ENCODE data around the gene PRKCH.
A peak's percentile ranks its signal among the peaks of the same experiment; 100 is the strongest.

Gene PRKCH

DNA sequence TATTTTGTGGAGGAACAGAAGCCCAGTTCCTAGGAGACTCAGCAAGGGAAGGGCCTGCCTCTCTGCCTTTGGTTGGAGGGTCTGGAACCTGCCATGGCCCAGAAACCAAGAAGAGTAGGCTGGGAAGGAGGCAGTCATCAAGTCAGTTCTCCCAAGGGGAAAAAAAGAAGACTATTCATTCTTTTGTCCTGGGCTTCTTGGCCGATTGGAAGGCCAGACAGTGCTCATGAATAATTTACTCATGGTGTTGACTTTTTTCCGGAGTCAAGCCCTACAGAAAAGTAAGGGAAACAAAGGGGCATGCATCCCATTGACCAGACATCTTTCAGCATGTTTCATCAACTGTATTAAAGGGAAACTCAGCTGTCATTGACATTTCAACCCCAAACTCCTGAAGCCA is 168.1 kb downstream of the PRKCH start:
- DNase-seq (no peak), ATAC-seq (ENCODE audit: insufficient read depth, low read depth) (no peak)
- Histone ChIP-seq H2AFZ (ENCODE audit: low read depth, low read length) (no peak overlapping the region), H3K4me1 (ENCODE audit: insufficient read depth, low read length) (no peaks in the 10 kb centered on the region), H3K27me3 (ENCODE audit: insufficient read depth, low read length, poor library complexity) (no peaks in the 10 kb centered on the region), H3K4me3 (ENCODE audit: low read depth in 1 of 2, low read length in 2 of 2) (no peak overlapping the region), H3K4me2 (ENCODE audit: insufficient read depth, low read length) (no peak overlapping the region), H3K9me3 (ENCODE audit: insufficient read depth, low read length, severe bottlenecking) (no peaks in the 10 kb centered on the region), H3K9ac (ENCODE audit: low read depth, low read length) (no peak overlapping the region), H4K20me1 (ENCODE audit: insufficient read depth, low read length) (no peaks in the 10 kb centered on the region), H3K79me2 (ENCODE audit: insufficient read depth, low read length) (no peaks in the 10 kb centered on the region), H3K36me3 (ENCODE audit: insufficient read depth, low read length) (peaks cover 94% of the 10 kb centered on the region), H3K27ac (ENCODE audit: low read length) (no peak overlapping the region)
- no peak for TF ChIP-seq EZH2 (IDR thresholded peaks at IDR 0.05; ENCODE audit: borderline replicate concordance, low read depth, low read length, severe bottlenecking)
- TF ChIP-seq, protein P1, sequence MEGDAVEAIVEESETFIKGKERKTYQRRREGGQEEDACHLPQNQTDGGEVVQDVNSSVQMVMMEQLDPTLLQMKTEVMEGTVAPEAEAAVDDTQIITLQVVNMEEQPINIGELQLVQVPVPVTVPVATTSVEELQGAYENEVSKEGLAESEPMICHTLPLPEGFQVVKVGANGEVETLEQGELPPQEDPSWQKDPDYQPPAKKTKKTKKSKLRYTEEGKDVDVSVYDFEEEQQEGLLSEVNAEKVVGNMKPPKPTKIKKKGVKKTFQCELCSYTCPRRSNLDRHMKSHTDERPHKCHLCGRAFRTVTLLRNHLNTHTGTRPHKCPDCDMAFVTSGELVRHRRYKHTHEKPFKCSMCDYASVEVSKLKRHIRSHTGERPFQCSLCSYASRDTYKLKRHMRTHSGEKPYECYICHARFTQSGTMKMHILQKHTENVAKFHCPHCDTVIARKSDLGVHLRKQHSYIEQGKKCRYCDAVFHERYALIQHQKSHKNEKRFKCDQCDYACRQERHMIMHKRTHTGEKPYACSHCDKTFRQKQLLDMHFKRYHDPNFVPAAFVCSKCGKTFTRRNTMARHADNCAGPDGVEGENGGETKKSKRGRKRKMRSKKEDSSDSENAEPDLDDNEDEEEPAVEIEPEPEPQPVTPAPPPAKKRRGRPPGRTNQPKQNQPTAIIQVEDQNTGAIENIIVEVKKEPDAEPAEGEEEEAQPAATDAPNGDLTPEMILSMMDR (IDR thresholded peaks at IDR 0.05; ENCODE audit: borderline replicate concordance, extremely low read depth, low read length, poor library complexity, severe bottlenecking) = no peak

DNA sequence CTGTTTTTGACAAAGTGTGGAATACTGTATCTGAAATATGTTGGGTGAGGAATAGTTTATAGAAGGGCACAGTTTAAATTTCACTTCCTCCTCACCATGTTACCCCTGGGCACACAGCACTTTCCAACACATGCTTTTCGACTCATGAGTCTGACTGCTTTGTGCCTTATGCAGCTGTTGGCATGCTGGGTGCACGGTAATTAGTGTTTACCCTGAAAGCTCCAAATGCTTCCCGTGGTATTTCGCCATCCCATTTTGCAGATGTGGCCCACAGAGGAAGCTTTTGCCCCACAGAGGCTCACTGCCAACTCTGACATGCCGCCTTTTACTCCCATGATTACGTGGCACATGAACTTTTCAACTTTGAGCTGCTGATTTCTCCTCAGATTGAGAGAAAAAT is 168.6 kb downstream of the PRKCH start:
- Histone ChIP-seq H3K9ac (ENCODE audit: low read depth, low read length) (no peak overlapping the region), H3K4me3 (ENCODE audit: low read depth in 1 of 2, low read length in 2 of 2) (no peak overlapping the region), H2AFZ (ENCODE audit: low read depth, low read length) (no peak overlapping the region), H4K20me1 (ENCODE audit: insufficient read depth, low read length) (no peaks in the 10 kb centered on the region), H3K79me2 (ENCODE audit: insufficient read depth, low read length) (no peaks in the 10 kb centered on the region), H3K36me3 (ENCODE audit: insufficient read depth, low read length) (peaks cover 95% of the 10 kb centered on the region), H3K27ac (ENCODE audit: low read length) (peak overlapping the region; percentile 19; the same call in 1 of the 2 replicates), H3K9me3 (ENCODE audit: insufficient read depth, low read length, severe bottlenecking) (no peaks in the 10 kb centered on the region), H3K27me3 (ENCODE audit: insufficient read depth, low read length, poor library complexity) (no peaks in the 10 kb centered on the region), H3K4me2 (ENCODE audit: insufficient read depth, low read length) (no peak overlapping the region), H3K4me1 (ENCODE audit: insufficient read depth, low read length) (no peaks in the 10 kb centered on the region)
- TF ChIP-seq, protein P1 (IDR thresholded peaks at IDR 0.05; ENCODE audit: borderline replicate concordance, extremely low read depth, low read length, poor library complexity, severe bottlenecking) = no peak
- TF ChIP-seq EZH2 (IDR thresholded peaks at IDR 0.05; ENCODE audit: borderline replicate concordance, low read depth, low read length, severe bottlenecking) = no peak
- ATAC-seq (ENCODE audit: insufficient read depth, low read depth) (no peak), DNase-seq (no peak)

DNA sequence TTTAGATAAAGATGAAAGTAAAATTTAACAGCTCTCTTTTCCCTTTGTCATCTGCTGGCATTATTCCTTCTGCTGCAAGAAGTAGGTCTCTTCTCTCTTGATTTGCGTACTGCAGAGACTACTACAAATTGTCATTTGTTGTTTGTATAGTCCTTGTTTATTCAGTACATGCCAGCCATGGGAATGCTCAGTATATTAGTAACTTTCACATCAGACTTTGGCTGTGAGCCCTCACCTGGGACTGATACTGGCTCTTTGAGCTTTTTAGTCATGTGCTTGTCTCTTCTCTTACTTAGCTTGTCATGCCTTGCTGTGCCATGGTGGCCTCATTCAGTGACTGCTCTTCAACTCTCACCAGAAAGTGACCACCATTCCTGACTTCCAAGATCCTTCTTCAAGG is 169.8 kb downstream of the PRKCH start:
- peaks cover 94% of the 10 kb centered on the region for H3K36me3 ChIP-seq (ENCODE audit: insufficient read depth, low read length)
- DNase-seq = no peak
- peak overlapping the region; percentile 0; the same call in 1 of the 2 replicates for H3K27ac ChIP-seq (ENCODE audit: low read length)
- peaks cover 3% of the 10 kb centered on the region; the same call in 1 of the 2 replicates for H3K79me2 ChIP-seq (ENCODE audit: insufficient read depth, low read length)
- no peak for TF ChIP-seq EZH2 (IDR thresholded peaks at IDR 0.05; ENCODE audit: borderline replicate concordance, low read depth, low read length, severe bottlenecking)
- TF ChIP-seq, protein P1 (IDR thresholded peaks at IDR 0.05; ENCODE audit: borderline replicate concordance, extremely low read depth, low read length, poor library complexity, severe bottlenecking) = no peak
- no peaks in the 10 kb centered on the region for H4K20me1 ChIP-seq (ENCODE audit: insufficient read depth, low read length)
- no peak overlapping the region for H3K9ac ChIP-seq (ENCODE audit: low read depth, low read length)
- no peak for ATAC-seq (ENCODE audit: insufficient read depth, low read depth)
- no peaks in the 10 kb centered on the region for H3K9me3 ChIP-seq (ENCODE audit: insufficient read depth, low read length, severe bottlenecking)
- no peak overlapping the region for H3K4me3 ChIP-seq (ENCODE audit: low read depth in 1 of 2, low read length in 2 of 2)
- H3K27me3 ChIP-seq (ENCODE audit: insufficient read depth, low read length, poor library complexity) = no peaks in the 10 kb centered on the region
- no peaks in the 10 kb centered on the region for H3K4me1 ChIP-seq (ENCODE audit: insufficient read depth, low read length)
- H3K4me2 ChIP-seq (ENCODE audit: insufficient read depth, low read length) = no peak overlapping the region
- H2AFZ ChIP-seq (ENCODE audit: low read depth, low read length) = no peak overlapping the region
